Mucosa of gallbladder (tissue), 1 donor: ENCODE results near the gene CD24. TPM values are rescaled to one million over a fixed set of nuclear protein-coding genes. Genes with fewer than 3 reads are reported as not detected.

Source experiments
- DNase-seq: peaks from one replicate; pipeline ENCODE4 v3.0.0-alpha.2; 2020; ENCODE audit warnings: low spot score
- total RNA-seq: library from RNA; stranded (reverse); gene quantifications from one replicate; pipeline ENCODE4 v1.2.1, GENCODE V29; 2021
- donor health status: DM: no; HTN: no; CAD: no.

The CD24 gene
- total RNA-seq, 1 donor from 2014 or later = 2,531 TPM

DNA sequence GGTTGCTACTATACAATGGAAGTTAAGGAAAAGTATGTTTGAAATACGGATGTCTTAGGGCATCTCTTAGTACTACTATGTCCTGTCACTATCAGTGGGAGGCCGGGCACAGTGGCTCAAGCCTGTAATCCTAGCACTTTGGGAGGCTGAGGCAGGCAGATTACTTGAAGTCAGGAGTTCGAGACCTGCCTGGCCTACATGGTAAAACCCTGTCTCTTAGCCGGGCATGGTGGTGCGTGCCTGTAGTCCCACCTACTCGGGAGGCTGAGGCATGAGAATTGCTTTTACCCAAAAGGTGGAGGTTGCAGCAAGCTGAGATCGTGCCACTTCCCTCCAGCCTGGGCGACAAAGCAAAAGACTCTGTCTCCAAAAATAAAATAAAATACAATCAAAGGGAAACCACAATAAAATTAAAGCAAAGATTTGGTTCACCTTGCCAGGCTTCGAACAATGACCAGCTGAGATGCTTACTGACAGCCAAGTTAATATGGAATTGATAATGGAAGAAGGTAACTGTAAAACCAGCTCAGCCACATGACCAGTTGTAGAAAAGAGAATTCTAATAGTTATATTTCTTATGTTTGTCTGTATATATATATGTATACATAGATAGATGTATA lies 6.5 kb downstream of the CD24 start:
- no peak for DNase-seq

DNA sequence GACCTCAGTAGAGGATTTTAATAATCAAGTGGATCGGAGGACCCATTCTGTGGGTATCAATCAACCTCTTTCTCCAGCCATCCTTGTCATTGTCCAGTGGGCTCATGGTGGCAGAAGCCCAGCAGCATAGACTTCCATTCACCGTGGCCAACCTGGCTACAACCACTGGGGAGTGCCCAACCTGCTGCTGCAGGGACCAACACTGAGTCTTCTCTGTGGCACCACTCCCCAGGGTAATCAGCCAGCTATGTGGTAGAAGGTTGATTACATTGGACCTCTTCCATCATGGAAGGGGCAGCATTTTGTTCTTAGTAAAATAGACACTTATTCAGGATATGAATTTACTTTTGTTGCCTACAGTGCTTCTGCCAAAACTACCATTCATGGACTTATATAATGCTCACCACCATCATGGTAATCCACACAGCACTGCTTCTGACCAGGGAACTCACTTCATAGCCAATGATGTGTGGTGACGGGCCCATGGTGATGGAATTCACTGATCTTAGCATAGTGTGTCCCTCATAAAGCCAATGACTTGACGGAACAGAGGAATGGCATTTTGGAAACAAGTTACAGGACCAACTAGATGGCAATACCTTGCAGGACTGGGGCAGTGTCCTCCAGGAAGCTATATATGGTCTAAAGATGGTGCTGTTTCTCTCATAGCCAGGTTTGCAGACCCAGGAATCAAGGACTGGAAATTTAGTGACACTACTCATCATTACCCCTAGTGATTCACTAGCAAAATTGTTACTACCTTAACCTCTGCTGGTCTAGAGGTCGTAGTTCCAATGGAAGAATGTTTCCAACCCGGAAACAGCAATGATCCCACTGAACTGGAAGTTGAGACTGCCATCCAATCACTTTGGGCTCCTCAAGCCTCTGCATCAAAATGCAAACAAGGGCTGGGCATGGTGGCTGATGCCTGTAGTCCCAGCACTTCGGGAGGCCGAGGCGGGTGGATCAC lies 7.6 kb downstream of the CD24 start:
- peak; percentile 30 for DNase-seq

GRCh38 chr6:106966229-106966628 lies 8.3 kb downstream of the CD24 start:
- DNase-seq = no peak

DNA sequence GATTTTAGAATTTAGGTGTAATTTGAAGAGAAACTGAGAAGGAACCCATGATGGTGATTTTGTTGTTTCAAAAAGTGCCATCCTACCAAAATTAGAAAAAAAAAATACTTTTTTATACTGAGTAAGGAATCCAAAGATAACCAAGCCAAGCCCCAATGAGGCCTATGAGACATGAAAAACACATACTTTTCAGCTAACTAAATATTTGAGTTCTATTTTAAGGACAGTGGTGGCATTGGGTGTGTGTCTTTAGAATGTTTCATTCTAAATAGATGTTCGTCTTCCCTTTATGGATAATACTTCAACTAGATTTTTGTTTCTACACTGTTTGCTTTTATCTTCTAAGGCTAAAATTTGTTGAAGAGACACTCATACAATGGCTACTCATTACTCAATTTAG lies 9.6 kb downstream of the CD24 start:
- no peak for DNase-seq

DNA sequence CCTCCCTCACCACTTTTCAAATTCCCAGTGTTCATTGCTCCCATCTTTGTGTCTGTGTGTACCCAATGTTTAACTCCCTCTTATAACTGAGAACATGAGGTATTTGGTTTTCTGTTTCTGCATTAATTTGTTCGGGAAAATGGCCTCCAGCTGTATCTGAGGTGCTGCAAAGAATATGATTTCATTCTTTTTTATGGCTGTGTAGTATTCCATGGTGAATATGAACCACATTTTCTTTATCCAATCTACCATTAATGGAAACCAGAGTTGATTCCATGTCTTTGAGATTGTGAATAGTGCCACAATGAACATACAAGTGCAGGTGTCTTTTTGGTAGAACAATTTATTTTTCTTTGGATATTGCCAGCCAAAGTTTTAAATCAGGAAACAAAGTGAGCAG lies 10.4 kb downstream of the CD24 start:
- no peak for DNase-seq

- no peak for DNase-seq
These were observed 11.0 kb downstream of the CD24 start for GRCh38 chr6:106963544-106963943.

GRCh38 chr6:106961801-106962200 lies 12.7 kb downstream of the CD24 start:
- DNase-seq = no peak

GRCh38 chr6:106961136-106961535 lies 13.4 kb downstream of the CD24 start:
- no peak for DNase-seq

GRCh38 chr6:106959985-106960384 lies 14.5 kb downstream of the CD24 start:
- DNase-seq = no peak

- no peak for DNase-seq
These were observed 34.7 kb downstream of the CD24 start for GRCh38 chr6:106939848-106940247.

- no peak for DNase-seq
These were observed 35.3 kb downstream of the CD24 start for GRCh38 chr6:106939208-106939607.

- DNase-seq = peak; percentile 63
These were observed 46.8 kb downstream of the CD24 start for GRCh38 chr6:106927531-106928398.

GRCh38 chr6:106925948-106926347 lies 48.6 kb downstream of the CD24 start:
- DNase-seq = no peak

- peak; percentile 69 for DNase-seq
These were observed 49.6 kb downstream of the CD24 start for GRCh38 chr6:106924694-106925523.

- no peak for DNase-seq
These were observed 51.9 kb downstream of the CD24 start for GRCh38 chr6:106922626-106923025.

Other genes with a start within 250 kb of the CD24 start
- 20.6 TPM for gene MTRES1, start 53.5 kb upstream of the CD24 start, total RNA-seq
- gene BEND3, start 140.8 kb upstream of the CD24 start, total RNA-seq = 5.7 TPM